GM18873 (cell line): ENCODE measurements around the gene SLC23A2.
"Not testable (repeated sequence)": the region's sequence is repeated elsewhere in the genome, so short reads cannot be mapped to it uniquely, and the experiment has no call there.

Source experiments
- ATAC-seq: cut with Tn5 transposase; IDR thresholded peaks from one replicate; pipeline ENCODE4 v1.9.1; 2021; ENCODE audit warnings: mild to moderate bottlenecking, moderate library complexity, moderate number of reproducible peaks; ENCODE audit not compliant: unreplicated experiment, low FRiP score

SLC23A2 gene

DNA sequence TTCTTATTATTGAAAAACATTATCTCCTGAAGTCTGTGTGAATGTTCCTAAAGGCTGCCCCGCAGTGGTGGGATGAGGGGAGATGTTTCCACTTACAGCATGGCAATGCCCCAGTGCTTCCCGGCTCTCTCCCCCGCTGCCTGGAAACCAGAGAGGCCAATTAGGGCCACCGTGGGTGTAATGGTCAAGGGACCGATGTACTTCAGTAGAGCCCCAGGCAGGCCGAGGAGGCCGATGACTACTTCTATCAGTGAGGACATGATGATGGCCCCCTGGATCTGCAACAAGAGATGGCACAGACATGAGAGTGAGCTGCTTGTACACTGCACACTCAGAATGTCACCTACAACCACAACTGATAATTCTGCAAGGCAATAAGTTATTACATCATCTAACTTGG, 117.8 kb downstream of the SLC23A2 start:
- ATAC-seq = no peak

GRCh38 chr20:4883051-4883450, 118.3 kb downstream of the SLC23A2 start:
- ATAC-seq = no peak

DNA sequence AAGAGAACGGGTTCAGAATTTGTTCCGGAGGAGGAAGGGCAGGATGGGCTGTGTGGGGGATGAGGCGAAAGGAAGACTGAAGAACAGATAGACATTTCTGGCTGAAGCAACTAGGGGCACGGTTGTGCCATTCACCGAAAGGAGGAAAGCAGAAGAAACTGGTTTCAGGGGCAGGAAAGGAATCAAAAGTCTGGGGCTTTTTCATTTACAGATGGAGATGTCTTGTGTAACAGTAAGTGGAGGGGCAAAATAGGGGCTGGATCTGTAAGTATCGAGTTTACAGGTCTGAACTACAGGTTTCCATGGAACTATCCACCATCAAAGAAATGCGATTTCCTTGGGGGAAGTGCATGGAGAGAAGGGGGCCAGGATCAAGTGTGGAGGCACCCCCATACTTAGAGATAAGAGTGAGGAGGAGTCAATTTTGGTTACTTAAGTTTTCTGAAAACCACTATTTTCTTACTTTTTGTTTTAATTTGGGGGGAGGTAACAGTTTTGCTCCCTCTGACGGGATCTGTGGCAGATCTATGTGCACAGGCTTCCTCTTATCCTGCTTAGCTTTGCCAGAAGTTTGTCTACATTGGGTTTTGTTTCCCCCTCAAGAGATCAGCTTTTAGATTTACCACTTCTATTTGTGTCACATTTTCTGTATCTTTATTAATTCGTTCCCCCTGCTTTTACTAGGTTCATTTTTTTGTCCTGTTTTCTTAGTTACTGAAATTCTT, 120.1 kb downstream of the SLC23A2 start:
- no peak for ATAC-seq

GRCh38 chr20:4880051-4880450, 121.3 kb downstream of the SLC23A2 start:
- no peak for ATAC-seq

- ATAC-seq = not testable (repeated sequence)
Measured at GRCh38 chr20:4878099-4878498, 123.2 kb downstream of the SLC23A2 start.

DNA sequence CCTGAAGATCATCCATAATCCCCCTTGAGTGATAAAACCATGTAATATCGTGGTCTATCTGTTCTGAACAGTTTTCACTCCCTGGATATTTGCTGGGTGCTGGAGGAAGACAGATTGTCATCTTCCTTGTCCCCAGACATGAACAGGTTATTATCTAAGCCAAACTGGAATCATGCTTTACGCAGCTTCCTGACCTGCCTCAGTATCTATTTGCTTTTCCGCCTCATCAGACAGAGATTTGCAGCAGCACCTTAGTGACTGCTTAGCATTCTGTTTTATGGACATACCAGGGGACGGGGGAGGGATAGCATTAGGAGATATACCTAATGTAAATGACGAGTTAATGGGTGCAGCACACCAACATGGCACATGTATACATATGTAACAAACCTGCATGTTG, 124.6 kb downstream of the SLC23A2 start:
- ATAC-seq = no peak

DNA sequence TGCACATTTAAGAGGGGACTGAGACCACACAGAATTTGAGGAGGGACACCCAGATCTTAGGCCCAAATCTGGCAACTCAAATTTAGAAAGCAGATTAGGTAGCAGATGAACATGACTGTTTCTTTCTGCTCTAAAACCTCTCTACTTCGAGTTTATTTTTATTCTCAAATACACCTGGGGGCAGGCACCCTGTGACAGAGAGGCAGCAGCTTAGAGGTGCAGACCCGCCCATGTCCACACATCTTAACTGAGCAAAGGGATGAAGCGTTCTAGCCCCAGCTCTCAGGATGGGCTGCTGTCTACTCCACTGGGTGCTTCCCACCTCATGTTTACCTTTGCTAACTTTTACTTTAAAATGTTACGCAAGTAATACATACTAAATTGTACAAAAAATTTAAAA, 125.0 kb downstream of the SLC23A2 start:
- no peak for ATAC-seq

GRCh38 chr20:4875578-4876067, 125.7 kb downstream of the SLC23A2 start:
- ATAC-seq = no peak

GRCh38 chr20:4873396-4873795, 127.9 kb downstream of the SLC23A2 start:
- no peak for ATAC-seq

- ATAC-seq = no peak
Measured at GRCh38 chr20:4871486-4871885, 129.8 kb downstream of the SLC23A2 start.

DNA sequence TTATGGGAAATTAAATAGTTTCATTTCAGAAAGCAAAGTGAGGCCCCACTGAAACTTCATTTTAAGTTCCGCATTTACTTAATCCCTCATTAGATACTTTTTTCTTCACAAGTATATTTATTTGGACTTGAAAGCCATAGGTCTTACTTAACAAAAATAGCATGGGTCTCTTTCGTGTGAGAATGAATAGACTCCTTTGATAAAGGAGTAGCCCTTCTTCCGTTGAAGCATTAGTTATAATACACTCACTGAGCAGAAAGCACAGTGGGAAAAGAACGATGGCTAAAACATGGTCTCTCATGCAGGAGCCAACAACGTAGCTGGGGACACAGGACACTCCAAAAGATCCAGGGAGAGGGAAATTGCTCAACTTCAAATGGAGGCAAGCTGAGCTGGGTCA, 130.4 kb downstream of the SLC23A2 start:
- no peak for ATAC-seq

- no peak for ATAC-seq
Measured at GRCh38 chr20:4869290-4870193, 131.8 kb downstream of the SLC23A2 start.

DNA sequence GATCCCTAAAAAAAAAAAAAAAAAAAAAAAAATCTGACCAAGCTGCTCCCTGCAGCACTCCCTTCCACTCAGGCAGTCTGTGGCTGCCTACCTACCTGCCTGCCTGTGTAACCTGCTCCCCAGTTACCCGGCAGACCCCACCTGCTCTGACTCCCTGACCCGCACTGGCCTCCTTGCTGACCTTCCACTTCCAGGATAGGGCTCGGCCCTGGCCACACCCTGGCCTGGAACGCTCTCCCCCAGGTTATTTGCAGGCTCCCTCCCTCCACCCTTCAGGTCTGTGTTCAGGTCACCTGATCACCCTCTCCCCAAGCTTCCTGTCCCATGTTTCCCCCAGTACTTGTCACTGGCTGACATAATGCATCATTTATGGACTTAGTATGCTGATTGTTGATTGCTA, 134.3 kb downstream of the SLC23A2 start:
- ATAC-seq = no peak

DNA sequence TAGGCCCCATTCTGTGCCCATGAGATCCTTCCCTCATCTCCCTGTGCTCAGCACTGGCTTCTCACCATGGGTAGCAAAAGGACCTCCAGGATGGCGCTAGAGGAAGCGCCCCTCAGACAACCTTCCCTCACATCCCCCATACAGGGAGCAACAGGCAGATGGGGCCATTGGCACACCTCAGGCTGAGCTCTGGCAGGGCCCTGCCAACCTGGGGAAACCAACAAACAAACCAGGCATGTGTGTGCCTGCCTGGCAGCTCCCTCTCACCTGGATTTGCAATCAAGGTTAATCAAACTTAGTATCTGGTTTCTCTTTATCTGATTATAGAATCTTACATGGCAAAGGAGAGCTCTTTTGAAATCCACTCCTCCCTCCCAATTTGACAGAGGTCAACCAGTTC, 134.9 kb downstream of the SLC23A2 start:
- ATAC-seq = no peak

DNA sequence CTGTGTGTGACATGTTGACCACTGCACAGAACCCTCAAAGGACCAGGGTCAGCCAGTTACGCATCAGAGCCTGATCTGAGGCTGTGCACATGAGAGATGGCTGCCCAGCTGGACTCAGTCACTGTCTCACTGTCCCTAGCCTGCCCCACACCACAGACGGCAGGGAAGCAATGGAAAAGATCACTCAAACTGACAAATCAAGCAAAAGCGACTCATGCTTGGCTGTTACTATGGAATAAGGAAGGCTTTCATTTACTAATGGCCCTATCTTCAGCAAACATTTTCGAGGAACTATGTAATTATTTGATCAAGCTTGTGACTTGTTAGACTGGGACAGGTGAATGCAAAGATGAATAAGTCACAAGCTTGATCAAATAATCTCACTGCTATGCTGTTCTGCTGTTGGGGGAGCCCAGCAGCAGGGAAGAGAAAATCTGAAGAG, 137.0 kb downstream of the SLC23A2 start:
- no peak for ATAC-seq

- ATAC-seq = no peak
Measured at GRCh38 chr20:4862661-4863060, 138.6 kb downstream of the SLC23A2 start.

GRCh38 chr20:4861961-4862360, 139.3 kb downstream of the SLC23A2 start:
- ATAC-seq = no peak

GRCh38 chr20:4858000-4858399, 143.3 kb downstream of the SLC23A2 start:
- ATAC-seq = no peak

DNA sequence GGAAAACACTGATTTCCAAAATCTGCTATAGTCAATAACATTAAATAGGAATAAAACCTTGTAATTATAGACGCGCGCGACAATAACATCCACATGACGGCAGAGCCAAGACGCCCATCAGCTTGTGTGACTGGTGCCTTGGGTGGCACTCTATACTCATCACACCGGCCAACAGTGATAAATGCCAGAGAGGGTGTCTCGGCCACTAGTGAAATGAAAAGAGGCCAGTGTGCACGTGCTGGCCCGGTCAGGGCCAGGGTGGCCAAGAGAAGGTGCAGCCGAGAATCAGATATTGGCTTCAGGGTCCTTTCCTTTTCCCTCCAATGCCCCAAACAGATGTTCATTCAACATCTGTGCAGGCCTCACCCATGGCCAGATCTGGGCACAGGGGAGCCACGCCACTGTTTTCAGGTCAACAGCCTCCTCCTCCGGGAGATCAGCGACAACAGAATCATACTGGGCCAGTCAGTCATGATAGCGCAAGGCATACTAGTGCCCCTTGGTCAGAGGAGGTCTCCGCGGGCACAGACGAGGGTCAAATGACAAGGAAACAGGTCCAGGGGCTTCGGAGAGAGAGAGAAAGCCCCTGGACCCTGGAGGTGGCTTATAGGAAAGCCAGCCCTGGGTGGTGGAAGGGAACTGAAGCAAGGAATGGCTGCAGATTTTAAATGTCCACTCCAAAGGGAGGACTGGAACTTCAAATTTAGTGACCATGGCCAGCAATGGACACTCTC, 145.1 kb downstream of the SLC23A2 start:
- no peak for ATAC-seq

GRCh38 chr20:4855555-4855954, 145.8 kb downstream of the SLC23A2 start:
- ATAC-seq = no peak

GRCh38 chr20:4855097-4855496, 146.2 kb downstream of the SLC23A2 start:
- ATAC-seq = no peak
